HL-60 (cell line): ENCODE data around the gene ID2.

ENCODE experiments used
- DNase-seq, 2 experiments: peaks; one replicate each; pipeline ENCODE4 v3.0.0-alpha.2; 2010 to 2020; ENCODE audit warnings: low read depth in 1 of 2, low spot score in 1 of 2
- H3K27ac ChIP-seq: fragments of 250-450 bp; sonication (Bioruptor Pico); replicated peaks from 2 replicates; pipeline ENCODE4 v1.5.1; 2020; ENCODE audit warnings: mild to moderate bottlenecking, moderate library complexity
- H3K27me3 ChIP-seq: fragments of 250-450 bp; sonication (Bioruptor Pico); 2 replicates; pipeline ENCODE4 v1.5.1; 2021; ENCODE audit warnings: mild to moderate bottlenecking, moderate library complexity; ENCODE audit not compliant: insufficient read depth, poor library complexity, severe bottlenecking
- H3K4me3 ChIP-seq: replicated peaks from 2 replicates; pipeline ENCODE4 v1.5.1; 2011; ENCODE audit warnings: mild to moderate bottlenecking, control low read depth, low read length; ENCODE audit not compliant: insufficient read depth
- GABPA ChIP-seq: IDR thresholded peaks from 2 replicates; pipeline ENCODE4 v1.6.1; 2012; ENCODE audit warnings: low read depth
- POLR2AphosphoS5 ChIP-seq: IDR thresholded peaks from 2 replicates; pipeline ENCODE4 v1.6.1; 2012; ENCODE audit warnings: low read depth
- REST ChIP-seq: IDR thresholded peaks from 2 replicates; pipeline ENCODE4 v1.6.1; 2012; ENCODE audit warnings: low read depth; ENCODE audit not compliant: insufficient replicate concordance
- SPI1 ChIP-seq: IDR thresholded peaks from 2 replicates; pipeline ENCODE4 v1.6.1; 2012; ENCODE audit warnings: low read depth, mild to moderate bottlenecking, borderline replicate concordance
- TF ChIP-seq, protein P1 (sequence below): IDR thresholded peaks from one replicate; pipeline ENCODE4 v1.5.1; 2011; ENCODE audit warnings: low read length, control low read depth, inconsistent platforms; ENCODE audit not compliant: insufficient read depth

The ID2 gene

GRCh38 chr2:8636721-8637636 lies 44.9 kb upstream of the ID2 start:
- H3K27ac ChIP-seq = no peak overlapping the region

GRCh38 chr2:8638327-8638726 lies 43.5 kb upstream of the ID2 start:
- H3K4me3 ChIP-seq = no peak overlapping the region
- H3K27ac ChIP-seq = no peak overlapping the region
- TF ChIP-seq REST (no peak), GABPA (no peak), SPI1 (no peak), POLR2AphosphoS5 (no peak)
- TF ChIP-seq, protein P1, sequence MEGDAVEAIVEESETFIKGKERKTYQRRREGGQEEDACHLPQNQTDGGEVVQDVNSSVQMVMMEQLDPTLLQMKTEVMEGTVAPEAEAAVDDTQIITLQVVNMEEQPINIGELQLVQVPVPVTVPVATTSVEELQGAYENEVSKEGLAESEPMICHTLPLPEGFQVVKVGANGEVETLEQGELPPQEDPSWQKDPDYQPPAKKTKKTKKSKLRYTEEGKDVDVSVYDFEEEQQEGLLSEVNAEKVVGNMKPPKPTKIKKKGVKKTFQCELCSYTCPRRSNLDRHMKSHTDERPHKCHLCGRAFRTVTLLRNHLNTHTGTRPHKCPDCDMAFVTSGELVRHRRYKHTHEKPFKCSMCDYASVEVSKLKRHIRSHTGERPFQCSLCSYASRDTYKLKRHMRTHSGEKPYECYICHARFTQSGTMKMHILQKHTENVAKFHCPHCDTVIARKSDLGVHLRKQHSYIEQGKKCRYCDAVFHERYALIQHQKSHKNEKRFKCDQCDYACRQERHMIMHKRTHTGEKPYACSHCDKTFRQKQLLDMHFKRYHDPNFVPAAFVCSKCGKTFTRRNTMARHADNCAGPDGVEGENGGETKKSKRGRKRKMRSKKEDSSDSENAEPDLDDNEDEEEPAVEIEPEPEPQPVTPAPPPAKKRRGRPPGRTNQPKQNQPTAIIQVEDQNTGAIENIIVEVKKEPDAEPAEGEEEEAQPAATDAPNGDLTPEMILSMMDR = no peak
- H3K27me3 ChIP-seq = no peaks in the 10 kb centered on the region
- no peak for DNase-seq

More at GRCh38 chr2:8636721-8637636, 44.9 kb upstream of the ID2 start:
- no peak for TF ChIP-seq REST
- TF ChIP-seq POLR2AphosphoS5 = no peak
- no peak for TF ChIP-seq SPI1
- TF ChIP-seq, protein P1 = no peak
- TF ChIP-seq GABPA = no peak
- H3K27me3 ChIP-seq = no peaks in the 10 kb centered on the region
- no peak overlapping the region for H3K4me3 ChIP-seq
- DNase-seq = no peak

- no peak overlapping the region for H3K4me3 ChIP-seq
- no peak for TF ChIP-seq POLR2AphosphoS5
- no peak for TF ChIP-seq GABPA
- TF ChIP-seq, protein P1 = no peak
- no peak for TF ChIP-seq REST
- no peak for TF ChIP-seq SPI1
- no peaks in the 10 kb centered on the region for H3K27me3 ChIP-seq
- H3K27ac ChIP-seq = no peak overlapping the region
- no peak for DNase-seq
Measured at GRCh38 chr2:8639122-8639635, 42.7 kb upstream of the ID2 start.
